OCI-LY3 (cell line): ENCODE results near the gene RRP7A.
"Not testable (repeated sequence)": the region's sequence is repeated elsewhere in the genome, so short reads cannot be mapped to it uniquely, and the experiment has no call there.

Source experiments
- EZH2phosphoT487 ChIP-seq: fragments of 200-600 bp; shearing (Covaris generic); IDR thresholded peaks from 2 replicates; pipeline ENCODE4 v1.6.1; 2018; ENCODE audit warnings: antibody characterized with exemption, mixed run types, low read depth
- TF ChIP-seq, protein P1 (sequence below): fragments of 200-600, 300-600 bp; sonication (generic); IDR thresholded peaks from 2 replicates; pipeline ENCODE4 v1.5.1; 2014; ENCODE audit warnings: antibody characterized with exemption, low read length, low read depth

DNA sequence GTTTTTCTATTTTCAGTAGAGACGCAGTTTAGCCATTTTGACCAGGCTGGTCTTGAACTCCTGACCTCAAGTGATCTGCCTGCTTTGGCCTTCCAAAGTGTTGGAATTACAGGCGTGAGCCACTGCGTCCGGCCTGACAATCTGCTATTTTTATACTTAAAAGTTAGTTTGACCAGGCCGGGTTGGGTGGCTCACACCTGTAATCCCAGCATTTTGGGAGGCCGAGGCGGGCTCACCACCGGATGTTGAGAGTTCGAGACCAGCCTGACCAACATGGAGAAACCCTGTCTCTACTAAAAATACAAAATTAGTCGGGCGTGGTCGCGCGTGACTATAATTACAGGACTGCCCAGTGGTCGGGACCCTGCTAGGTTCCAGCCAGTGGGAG lies 19.8 kb downstream of the RRP7A start:
- TF ChIP-seq, protein P1, sequence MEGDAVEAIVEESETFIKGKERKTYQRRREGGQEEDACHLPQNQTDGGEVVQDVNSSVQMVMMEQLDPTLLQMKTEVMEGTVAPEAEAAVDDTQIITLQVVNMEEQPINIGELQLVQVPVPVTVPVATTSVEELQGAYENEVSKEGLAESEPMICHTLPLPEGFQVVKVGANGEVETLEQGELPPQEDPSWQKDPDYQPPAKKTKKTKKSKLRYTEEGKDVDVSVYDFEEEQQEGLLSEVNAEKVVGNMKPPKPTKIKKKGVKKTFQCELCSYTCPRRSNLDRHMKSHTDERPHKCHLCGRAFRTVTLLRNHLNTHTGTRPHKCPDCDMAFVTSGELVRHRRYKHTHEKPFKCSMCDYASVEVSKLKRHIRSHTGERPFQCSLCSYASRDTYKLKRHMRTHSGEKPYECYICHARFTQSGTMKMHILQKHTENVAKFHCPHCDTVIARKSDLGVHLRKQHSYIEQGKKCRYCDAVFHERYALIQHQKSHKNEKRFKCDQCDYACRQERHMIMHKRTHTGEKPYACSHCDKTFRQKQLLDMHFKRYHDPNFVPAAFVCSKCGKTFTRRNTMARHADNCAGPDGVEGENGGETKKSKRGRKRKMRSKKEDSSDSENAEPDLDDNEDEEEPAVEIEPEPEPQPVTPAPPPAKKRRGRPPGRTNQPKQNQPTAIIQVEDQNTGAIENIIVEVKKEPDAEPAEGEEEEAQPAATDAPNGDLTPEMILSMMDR, result not testable (repeated sequence)
- not testable (repeated sequence) for TF ChIP-seq EZH2phosphoT487
